GM18519 (cell line): ENCODE data around the gene CUL1.

Experiments used
- ATAC-seq: cut with Tn5 transposase; IDR thresholded peaks from one replicate; pipeline ENCODE4 v1.9.1; 2021; ENCODE audit warnings: mild to moderate bottlenecking, moderate library complexity; ENCODE audit not compliant: unreplicated experiment, low FRiP score

The CUL1 gene

DNA sequence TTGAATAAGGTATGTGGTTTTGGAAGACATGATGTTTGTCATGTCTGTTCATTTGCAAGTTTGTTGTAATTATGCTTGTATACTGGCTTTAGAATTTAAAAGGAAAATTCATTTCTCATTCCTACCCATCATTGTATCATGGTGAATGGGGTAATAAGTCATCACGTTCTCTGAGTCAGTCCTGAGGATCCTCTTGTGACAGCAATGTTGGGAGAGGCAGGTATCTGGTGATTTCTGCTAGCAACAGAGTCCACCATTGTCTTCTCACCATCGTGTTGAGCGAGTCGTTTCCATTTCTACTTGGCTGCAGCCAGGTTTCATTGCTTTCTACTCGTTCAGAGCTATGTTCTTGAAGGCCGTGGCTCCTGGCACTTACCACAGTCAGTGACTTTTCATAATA is 16.3 kb downstream of the CUL1 start:
- no peak for ATAC-seq

- no peak for ATAC-seq
These were observed 18.6 kb downstream of the CUL1 start for GRCh38 chr7:148717266-148717793.

DNA sequence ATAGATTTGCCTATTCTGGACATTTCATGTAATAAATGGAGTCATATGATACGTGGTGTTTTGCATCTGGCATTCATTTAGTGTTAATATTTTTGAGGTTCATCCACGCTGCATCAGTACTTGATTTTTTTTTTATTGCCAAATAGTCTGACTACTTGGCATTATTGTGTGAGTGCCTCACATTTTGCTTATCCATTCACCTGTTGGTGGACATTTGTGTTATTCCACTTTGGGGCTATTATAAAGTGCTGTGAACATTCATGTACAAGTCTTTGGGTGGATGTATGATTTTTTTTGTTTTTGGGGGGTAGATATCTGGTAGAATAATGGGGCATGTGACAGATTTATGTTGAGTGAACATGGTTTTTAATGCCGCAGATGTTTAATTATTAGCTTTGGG is 19.7 kb downstream of the CUL1 start:
- ATAC-seq, result no peak

GRCh38 chr7:148719753-148720152 is 21.1 kb downstream of the CUL1 start:
- ATAC-seq, result no peak

DNA sequence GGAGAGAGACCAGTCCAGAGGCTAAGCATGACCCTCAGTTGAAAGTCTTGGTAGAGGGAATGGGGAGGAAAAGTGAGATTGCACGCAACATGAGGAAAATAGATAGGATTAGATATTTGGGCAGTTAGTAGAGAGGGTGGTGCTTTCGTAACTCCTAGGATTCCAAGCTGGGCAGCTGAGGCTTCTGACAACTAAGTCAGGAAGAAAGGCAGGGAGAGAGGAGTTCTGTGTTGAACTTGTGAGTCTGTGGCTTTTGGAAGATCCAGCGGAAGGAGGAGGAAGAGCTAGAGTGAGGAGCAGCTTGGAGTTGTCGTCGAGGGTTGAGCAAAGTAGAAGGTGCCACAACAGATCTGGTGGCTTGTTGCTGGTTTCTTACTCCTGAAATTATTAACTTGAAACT is 21.8 kb downstream of the CUL1 start:
- no peak for ATAC-seq

DNA sequence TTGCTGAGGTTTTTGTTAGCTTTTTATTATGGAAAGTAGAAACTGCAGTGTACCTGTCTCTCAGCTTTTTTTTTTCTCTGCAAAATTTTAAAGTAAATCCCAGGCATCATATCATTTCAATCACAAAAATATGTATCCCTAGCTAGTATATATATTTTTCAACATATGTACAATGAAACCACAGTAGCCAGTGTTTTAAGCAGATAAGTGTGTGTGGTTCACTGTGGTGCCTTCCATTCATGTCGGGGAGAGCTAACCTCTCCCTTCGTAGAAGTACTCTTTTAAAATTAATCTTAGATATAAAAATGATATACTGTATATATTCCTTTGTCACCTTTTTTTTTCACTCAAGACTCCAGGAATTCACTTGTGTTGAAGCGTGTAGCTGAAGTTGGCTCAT is 22.7 kb downstream of the CUL1 start:
- ATAC-seq, result no peak

DNA sequence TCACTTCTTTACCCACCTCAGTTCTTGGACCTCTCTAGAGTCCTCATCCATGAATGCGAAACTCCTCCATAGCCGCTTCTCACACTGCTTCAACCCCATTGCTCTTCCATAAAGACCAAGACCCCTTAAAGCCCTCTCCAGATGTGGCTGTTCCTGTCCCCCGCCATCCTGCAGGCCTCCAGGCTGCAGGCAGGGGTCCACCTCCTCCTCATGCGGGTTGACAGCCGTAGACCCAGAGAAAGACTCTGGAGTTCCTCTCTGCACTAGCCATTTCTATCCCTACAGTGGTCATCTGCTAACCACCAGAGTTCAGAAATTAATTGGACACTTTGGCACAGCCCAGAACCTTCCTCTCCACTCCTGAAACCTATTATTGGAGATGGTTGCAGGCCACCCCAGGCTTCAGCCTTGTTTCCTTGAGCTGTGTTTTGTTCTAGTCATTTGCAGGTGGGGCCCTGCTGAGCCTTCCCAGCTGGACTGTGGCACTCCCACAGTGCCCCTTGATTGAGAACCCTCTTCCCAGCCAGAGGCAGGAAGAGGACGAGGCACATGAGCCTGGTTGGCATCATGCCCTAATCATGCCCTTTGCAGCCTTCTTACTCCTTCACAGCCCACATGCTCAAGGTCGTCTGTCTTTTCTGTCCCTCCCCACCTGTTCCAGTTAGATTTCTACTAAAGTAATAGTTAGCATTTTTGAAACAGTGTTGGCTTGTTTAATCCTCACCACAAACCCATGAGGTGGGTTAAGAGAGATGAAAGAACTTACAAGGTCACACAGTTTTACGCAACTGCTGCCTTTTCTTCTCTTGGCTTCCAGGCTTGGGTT is 23.9 kb downstream of the CUL1 start:
- no peak for ATAC-seq

GRCh38 chr7:148723166-148723559 is 24.5 kb downstream of the CUL1 start:
- ATAC-seq, result no peak

- no peak for ATAC-seq
These were observed 25.1 kb downstream of the CUL1 start for GRCh38 chr7:148723846-148724245.

DNA sequence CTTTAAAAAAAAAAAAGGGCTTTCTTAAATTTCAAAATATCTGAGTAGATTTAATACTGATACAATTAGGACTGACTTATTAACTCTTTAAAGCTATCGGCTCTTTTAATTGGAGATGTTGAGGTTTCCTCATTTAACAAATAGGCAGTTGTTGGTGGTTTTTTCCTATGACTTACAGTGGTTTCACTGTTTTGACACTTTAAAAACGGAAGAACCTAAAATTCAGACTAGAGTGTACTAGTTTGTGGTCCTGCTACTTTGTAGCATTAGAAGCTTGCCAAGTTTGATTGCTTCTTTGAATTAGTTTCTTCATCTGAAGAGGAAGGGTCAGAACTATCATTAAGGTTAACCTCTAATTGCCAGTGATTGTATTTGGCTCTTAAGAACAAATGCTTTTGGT is 27.7 kb downstream of the CUL1 start:
- no peak for ATAC-seq

GRCh38 chr7:148727501-148728278 is 29.0 kb downstream of the CUL1 start:
- ATAC-seq, result no peak

- no peak for ATAC-seq
These were observed 31.5 kb downstream of the CUL1 start for GRCh38 chr7:148729984-148730733.

DNA sequence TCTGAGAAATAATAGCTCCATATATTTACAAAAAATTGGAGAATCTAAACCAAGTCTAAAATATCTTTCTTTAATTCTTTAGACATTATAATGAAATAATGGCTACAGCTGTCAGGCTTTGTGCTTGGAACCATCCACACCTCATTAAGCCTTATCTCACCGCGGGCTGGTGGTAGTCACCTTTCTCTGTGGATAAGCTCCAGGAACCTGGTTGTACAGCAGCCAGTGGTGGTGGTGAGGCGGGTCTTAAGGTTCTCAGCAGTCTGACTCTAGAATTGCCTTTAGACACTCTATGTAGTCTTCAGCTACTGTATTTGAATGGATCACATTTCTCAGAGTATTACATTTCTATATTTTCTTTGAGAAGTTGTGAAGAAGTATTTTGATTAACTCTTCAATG is 34.2 kb downstream of the CUL1 start:
- ATAC-seq, result no peak

- ATAC-seq, result no peak
These were observed 34.8 kb downstream of the CUL1 start for GRCh38 chr7:148733496-148733895.

DNA sequence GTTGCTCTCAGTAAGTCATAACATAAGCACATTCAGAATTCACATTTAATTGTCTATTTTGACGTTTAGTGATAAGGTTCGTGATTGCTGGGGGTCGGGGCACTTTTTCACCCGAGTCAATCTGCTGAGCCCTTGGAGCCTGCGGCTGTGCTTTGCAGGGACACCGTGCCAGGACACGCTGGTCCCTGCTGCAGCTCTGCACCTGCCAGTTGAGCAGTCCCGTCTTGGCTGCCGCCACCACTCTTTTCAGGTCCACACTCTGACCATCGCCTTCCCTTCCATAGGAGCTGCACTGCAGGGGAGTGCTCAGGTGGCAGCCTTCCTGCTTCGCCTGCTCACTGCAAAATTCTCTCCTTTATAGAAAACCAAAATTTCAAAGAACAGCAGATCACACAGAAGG is 36.4 kb downstream of the CUL1 start:
- no peak for ATAC-seq

DNA sequence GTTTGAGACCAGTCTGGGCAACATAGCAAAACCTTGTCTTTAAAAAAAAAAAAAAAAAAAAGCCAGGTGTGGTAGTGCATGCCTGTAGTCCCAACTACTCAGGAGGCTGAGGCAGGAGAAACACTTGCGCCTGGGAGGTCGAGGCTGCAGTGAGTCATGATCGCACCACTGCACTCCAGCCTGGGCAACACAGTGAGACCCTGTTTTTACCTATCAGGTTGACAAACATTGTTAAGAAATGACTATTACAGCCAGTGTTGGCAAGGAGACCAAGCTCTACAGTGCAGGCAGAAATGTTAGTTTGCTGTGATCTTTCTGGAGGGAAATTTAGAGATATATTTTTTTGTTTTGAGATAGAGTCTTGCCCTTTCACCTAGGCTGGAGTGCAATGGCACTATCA is 37.3 kb downstream of the CUL1 start:
- ATAC-seq, result no peak

GRCh38 chr7:148738737-148739535 is 40.2 kb downstream of the CUL1 start:
- ATAC-seq, result no peak

- no peak for ATAC-seq
These were observed 47.4 kb downstream of the CUL1 start for GRCh38 chr7:148746135-148746534.

DNA sequence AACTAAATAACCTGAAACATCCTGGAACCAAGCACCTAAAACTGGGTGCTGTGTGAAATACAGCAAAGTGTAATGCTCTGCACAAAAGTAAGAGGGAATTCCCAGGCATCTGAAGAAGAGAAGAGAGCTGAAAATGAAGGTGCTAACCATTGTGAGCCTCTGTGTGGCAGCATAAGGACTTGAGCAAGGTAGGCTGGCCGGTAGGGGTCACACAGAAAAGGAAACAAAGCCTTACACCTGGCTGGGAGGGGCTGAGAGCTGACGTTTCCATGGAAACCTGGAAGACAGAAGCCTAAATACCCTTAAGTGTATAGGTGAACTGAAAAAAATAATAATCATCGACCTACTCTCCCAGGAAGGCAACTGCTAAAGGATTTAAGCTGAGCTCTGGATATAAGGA is 48.6 kb downstream of the CUL1 start:
- peak; percentile 64 for ATAC-seq
